GM18909 (cell line): ENCODE results near the gene FLCN.

Source experiments
- ATAC-seq: cut with Tn5 transposase; IDR thresholded peaks from one replicate; pipeline ENCODE4 v1.9.1; 2021; ENCODE audit warnings: mild to moderate bottlenecking; ENCODE audit not compliant: unreplicated experiment, poor library complexity

The FLCN gene

DNA sequence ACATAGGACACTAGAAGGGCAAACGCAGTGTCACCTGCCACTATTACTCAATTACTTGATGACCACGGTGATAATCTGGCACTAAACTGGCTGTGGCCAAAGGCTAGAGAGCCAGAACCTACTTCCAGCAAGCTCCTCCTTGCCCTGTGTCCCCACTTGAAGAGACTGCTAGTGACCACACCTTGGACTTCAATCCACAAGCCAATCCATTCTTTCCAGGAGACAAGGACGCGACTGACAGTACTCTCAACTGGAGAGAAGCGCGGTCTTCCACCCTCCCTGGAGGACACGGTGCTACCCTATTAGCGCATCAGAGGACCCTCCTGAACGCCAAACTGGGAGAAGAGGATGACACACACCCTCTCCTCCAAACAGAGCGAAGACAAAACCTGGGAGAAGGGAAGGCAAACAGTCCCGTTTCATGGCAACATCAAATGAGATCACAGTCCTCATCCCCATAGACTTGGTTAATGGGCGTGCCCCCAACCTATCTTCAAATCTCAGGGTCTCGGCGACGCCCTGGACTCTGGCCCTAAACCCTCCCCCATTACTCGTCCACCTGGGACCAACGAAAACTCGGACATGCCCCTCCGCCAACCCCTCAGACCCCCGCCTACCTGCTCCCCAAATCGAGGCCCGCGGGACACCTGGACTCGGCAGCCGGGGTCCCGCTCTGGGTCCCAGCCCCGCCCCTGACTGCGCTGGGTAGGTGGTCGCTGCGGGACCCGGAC lies 508 bp downstream of the FLCN start:
- ATAC-seq = peak; percentile 33

DNA sequence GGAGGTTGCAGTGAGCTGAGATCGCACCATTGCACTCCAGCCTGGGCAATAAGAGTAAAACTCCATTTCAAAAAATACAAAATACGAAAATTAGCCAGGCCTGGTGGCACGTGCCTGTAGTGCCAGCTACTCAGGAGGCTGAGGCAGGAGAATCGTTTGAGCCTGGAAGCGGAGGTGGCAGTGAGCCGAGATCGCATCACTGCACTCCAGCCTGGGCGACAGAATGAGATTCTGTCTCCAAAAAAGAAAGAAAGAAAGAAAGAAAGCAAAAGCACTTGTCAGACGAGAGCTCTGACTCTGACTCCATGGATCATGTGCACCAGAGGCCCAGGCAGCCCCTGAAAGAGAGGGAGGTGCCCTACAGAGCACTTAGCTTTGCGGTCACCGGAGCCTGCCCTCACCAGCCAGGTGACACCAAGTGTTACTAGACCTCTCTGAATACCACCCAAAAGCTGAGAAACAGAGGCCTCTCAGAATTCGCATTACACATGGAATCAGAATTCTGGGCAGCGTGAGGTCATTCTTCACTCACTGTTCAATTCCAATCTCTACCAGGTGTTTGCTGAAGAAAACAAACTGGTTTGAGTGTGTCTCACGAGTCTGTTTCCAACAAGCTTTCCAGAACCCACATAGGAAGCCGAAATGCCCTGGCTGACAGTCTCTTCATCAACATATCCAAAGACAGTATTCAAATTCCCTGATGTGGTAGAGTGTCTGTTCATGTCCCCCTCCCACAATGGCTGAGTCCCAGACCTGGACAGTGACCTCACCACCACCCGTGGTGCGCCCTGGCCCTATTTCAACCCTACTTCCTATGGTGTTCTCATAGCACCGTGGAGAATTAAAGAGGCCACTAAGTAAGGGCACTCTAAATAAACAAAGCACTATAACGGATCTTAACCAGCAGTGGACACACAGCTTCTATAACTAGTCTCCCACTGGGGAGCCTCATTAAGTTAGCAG lies 1.5 kb downstream of the FLCN start:
- ATAC-seq = no peak

DNA sequence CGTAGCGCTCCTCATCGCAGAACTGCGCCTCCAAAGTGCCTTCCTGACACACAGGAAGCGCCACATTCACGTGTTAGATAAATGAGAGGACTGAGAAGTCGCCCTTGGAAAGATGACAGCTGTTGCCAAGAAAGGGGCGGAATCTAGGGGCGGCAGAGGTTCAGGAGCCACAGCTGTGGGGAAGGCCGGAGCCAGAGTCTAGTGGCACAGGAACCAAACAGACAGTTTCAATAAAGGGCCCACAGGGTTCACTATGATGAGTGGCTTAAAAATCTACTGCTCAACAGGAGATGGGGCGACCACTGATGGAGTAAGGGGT lies 4.7 kb downstream of the FLCN start:
- no peak for ATAC-seq

DNA sequence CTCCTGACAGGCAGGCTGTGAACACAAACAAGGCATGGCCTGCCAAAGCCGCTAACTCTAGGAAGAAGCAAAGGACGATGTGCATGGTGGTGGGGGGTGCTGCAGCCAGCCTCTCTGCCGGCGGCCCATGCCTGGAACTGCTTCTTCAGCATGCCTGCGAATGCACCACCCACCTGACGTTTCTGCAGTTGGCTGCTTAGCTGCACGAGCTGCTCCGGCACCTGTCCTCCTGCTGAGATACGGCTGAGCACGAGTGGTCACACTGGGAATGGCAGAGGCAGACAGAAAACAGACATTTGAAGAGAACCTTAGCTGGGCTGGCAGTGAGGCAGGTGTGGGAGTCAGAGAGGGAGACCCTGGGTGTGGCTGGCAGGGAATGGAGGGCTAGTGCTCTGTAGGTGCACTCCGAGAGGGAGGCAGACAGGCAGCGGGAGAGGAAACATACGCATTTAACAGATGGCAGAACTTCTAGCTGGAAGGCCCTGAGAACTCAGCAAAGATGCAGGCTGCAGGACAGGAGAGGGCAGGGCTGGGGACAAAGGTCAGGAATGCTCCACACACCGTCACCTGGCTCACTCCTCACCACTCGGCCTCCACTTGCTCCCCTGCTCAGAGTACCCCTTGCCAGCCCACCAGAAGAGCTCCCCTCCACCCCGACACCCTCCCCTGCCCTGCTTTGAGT lies 5.2 kb downstream of the FLCN start:
- no peak for ATAC-seq

DNA sequence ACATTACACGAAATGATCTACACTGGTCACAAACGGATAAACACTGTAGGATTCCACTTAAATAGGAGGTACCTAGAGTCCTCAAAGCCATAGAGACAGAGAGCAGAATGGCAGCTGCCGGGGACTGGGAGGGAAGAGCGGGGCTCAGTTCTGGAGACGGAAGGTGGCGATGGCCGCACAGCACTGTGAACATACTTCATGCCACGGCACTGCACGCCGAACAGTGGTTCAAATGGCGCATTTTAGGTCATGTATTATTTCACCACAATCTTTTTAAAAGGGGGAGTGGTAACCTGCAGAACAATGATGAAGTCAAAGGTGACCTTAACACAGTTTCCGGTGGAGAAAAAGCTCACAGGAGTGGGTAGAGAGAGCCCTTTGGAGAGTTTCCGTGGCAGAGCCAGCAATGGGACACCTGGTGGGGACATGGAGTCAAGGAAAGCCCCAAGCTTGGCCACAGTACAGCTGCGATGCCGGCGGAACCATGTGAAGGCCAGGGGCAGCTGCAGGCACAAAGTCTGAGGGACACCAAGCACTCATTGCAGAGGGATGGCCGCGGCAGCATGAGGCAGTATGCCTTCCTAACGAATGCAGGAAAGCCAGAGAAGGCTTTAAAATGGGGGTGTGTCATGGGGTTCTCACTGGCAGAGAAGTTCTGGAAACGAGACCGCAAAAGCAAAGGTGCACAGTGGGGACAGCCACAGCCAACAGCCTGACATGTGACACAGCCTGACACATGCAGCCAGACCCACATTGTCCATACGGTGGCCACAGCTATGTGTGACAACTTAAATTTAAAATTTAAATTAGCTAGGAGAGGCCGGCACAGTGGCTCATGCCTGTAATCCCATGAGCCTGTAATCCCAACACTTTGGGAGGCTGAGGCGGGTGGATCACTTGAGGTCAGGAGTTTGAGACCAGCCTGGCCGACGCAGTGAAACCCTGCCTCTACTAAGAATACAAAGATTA lies 7.3 kb downstream of the FLCN start:
- ATAC-seq = no peak

DNA sequence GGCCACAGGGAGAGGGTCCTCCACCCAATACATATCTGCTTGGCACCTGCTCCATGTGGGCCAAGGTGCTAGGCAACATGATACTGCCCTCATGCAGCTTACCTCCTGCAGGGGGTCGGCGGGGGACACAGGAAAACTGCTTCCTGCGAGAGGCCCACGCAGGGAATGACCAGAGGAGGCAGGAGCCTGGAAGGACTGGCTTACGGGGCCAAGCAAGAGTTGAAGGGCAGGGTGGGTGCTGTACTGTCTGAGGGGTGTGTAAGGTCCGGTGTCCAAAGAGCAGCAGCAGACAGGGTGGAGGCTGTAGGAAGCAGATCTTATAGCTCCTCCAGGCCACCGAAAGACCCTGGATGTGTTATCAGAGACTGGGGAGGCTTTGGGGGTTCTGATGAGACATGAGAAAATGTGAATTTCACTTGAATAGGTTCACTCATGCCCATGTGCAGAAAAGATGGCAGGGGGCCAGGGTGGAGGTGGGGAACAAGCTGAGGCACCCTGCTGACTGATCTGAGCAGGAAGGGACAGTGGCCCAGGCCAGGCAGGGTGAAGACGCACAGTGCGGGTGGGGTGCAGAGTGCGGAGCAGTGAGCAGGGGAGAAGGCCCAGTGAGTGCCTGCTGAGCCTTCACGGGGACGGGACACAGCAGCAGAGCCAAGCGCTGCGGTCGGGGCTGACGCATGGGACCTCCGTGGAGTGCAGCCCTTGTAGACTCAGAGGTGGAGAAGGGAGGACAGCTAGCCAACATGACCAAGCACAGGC lies 8.3 kb downstream of the FLCN start:
- ATAC-seq = no peak

DNA sequence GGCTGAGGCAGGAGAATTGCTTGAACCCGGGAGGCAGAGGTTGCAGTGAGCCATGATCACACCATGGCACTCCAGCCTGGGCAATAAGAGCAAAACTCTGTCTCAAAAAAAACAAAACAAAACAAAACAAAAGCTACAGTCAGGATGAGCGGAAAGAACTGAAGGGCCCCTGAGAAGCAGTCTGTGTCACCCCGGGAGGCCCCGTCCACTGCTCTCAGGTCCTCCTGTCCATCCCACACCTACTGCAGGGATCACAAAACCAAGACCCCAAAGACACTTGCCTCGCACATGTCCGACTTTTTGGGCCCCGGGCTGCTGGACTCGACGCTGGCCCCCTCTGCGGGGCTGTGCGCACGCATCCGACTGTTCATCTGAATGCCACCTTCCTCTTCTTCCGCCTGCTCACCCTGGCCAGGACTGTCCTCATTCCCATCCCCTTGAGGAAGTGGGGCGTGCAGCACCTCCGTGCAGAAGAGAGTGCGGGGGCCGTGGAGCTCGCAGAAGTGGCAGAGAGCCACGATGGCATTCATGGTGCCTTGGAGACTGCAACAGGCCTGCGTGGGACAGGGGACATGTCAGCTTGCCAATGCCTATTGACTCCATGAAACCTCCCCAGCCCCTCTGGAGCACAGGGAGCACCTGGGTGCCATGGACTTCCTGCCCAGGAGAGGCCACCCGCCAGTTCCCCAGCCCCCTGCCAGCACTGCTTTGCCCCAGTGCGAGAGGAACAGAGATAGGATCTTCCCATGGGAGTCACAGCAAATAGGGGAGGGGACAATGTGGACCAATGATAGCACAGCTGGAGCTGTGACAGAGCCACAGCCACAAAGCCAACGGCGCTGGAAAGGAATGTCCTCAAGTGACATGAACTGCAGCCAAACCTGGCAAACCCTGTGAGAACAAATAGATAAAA lies 9.1 kb downstream of the FLCN start:
- no peak for ATAC-seq

DNA sequence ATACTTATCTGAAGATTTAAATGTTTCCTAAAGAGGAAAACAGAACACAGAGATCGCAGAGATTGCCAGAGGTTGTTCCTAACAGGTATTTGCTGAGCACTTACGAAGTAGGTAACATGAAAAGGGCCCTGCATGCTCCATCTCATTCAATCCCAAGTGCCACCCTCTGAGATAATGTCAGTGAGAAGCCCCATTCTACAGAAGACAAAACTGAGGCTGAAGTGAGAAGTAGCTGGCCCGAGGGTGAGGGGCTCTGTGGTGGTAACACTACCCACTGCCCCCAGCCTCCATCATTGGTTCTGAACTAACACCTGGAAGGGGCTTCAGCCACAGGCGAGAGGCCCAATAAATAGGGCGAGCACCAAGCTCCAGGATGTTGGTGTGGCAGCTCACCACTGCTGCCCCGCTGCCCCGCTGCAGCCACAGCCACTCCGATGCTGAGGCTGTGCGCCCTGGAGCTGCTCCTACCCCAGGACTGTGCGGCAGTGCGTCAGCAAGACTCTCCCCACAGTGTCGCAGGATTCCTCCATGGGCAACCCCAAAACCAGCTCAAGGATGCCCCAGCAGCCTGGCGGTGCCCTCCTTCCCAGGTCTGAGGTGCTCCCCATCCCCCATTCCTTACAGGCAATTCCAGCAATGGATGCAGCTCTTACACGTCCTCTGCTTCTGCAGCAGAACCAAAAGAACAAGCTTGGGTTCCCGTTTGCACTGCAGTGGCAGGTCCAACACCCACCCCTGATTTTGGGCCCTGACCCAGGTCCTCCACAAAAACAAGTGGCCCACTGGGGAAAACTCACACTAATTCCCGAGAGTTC lies 10.3 kb downstream of the FLCN start:
- ATAC-seq = no peak

DNA sequence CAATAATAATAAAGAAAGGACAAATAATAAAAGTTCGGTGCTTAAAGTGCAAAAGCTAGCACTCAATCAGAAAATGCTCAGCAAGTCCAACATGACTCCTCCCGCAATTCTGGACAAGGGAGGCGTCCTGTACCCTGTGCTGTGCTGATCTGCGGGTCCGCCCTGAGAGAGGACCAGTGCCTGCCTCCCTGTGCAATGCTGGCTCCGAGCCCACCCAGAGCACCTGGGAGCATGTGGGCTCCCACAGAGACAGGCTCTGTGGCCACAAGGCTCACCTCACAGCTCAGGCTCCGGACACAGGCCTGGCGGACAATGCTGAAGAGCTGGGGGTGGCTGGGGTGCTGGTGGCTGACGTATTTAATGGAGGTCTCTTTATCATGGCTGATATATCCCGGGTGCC lies 11.1 kb downstream of the FLCN start:
- ATAC-seq = no peak

DNA sequence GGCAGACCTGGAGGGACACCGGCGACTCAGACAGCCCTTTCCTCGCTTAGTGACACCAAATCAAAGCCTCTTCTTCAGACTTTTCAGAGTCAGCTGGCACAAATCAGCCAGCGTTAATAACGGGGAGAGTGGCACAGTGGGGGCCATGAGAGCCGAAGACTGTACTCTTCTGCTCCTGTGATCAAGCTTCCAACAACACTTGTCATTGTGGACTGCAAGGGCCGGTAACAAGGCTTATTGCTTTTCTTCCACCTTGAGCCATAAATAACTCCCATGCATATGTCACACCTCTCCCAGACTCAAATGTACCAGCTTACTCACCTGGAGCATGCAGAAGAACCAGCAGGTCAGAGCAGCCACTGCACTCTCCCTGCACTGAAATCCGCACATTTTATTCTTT lies 12.8 kb downstream of the FLCN start:
- ATAC-seq = no peak

DNA sequence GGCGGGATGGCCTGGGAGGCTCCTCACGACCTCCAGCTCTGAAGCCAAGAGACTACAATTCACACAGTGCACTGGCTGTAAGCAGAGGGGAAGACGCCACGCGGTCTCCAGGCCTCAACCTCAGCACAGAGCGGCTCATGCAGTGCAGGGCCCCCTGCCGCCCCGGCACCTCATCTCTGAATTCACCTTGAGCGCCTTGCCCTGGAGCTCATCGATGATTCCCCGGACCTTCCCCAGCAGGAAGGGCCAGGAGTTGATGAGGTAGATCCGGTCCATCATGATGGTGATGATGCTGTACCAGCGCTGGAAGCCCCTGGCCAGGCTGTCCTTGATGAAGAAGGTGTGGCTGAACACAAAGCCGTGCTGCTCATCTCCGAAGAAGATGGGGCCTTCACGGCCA lies 13.2 kb downstream of the FLCN start:
- ATAC-seq = no peak

DNA sequence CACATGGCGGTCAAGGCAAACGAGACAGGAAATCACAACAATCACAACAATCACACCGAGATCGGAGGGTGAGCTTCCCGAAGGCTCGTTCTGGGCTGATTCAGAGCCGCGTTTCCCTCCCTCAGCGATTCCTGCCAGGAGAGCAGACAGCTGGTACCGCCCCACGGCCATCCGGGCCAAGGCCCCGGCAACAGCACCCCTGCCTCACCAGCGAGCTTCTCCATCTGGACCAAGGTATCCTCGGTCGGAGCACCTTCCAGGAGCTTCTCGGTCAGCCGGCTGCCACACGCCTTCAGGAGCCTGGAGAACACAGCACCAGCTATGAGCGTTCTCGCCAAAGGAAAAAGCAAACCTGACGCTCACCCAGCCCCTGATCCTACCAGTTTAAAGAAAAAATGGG lies 15.6 kb downstream of the FLCN start:
- no peak for ATAC-seq

DNA sequence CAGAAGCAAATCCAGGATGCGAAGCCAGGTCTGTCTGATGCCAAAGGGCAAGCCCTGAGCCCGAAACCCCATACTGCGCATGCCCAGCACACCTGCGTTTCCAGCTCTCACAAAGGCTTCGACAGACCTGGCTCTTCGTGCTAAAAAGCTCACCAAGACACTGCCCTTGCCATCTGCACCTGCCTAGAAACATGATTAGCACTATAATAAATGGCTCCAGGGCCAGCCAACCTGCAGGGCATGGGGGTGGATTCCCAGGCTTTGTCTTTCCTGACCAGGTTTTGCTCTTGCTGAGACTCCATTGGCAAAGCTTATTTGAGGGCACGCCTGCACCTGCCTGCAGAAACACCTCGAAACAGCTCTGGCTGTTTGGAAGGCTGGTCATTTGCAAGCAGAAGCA lies 16.4 kb downstream of the FLCN start:
- no peak for ATAC-seq

DNA sequence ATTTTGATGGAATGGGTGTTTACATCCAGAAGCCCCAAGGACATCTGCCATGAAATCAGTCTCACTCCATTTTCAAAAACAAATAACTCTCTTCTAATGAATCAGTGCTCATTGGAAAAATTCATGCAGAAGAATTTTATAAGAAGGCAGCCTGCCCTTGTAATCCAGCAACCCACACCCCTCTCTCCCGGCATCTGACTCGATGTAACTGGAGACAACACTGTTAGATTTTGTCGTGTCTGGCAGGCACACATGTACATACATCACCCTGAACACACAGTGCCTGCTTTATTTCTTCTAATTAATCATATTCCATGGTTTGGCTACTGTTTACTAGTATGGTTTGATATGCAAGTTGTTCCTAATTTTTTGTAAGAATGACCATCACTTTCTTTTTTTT lies 19.0 kb downstream of the FLCN start:
- ATAC-seq = no peak

DNA sequence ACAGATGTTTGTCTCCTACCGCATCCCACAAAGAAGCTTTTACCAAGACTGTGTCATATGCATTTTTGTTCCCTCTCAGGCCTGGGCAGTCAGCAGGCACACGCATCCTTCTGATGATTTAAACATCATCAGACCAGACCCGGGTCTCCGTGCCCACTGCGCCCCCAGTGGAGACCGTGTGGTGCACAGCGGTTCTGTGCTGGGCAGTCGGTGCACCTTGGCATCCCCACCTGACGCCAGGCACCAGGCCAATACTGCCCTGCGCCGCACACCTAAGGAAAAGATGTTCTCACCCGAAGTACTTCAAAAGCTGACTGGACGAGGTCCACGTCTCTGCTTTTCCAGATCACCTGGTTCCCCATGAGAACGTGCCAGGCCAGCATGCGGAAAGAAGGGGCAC lies 20.2 kb downstream of the FLCN start:
- ATAC-seq = no peak

DNA sequence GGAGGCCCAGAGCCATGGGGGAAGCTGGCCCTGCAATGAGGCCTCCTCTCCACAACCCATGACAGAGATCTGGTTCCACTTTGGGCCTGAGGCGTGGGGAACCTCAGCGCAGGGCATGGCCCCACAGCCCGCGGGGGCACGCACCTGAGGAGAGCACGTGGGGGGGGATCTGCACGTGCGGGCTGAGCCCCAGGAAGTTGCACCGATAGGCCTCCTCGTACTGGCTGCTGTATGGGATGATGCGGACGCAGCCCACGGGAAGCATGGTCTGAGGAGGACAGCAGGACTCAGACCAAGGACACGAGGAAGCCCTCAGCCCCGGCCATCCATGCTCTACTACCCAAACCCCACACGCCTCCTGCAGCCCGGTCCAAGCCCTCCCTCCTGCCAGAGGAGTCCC lies 20.7 kb downstream of the FLCN start:
- ATAC-seq = no peak

DNA sequence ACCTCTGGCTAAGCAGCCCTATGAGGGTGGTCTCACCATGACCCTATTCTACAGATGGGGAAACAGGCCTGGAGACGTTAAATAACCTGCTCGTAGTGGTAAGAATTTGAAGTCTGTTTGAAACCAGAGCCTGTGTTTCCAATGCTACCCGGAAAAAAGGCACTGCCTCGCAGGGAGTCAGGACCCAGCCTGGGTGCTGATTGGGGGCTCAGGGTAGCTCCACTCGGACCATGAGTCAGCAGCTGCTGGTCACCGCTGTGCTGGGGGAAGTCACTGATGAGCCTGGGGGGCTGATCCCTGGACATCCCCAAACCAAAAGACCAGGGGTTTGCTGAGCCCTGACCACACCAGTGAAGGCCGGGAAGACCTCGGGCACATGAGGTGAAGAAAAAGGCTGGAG lies 21.4 kb downstream of the FLCN start:
- ATAC-seq = no peak
